MM.1S (cell line): Measurements from ENCODE around the gene WDFY3.

ENCODE experiments used
- DNase-seq: peaks from one replicate; pipeline ENCODE4 v3.0.0-alpha.2; 2015
- H2AFZ ChIP-seq: fragments of 300-600 bp; sonication (generic); 2 replicates; pipeline ENCODE4 v1.6.0; 2016; ENCODE audit warnings: antibody characterized with exemption, low read length
- H3F3A ChIP-seq: fragments of 300-600 bp; sonication (generic); 2 replicates; pipeline ENCODE4 v1.6.1; 2016; ENCODE audit warnings: mild to moderate bottlenecking, antibody characterized with exemption, low read length, moderate library complexity, mixed read lengths; ENCODE audit not compliant: insufficient read depth
- H3K27ac ChIP-seq: fragments of 300-600 bp; sonication (generic); 2 replicates; pipeline ENCODE4 v1.5.1; 2016; ENCODE audit warnings: mild to moderate bottlenecking, low read length
- H3K27me3 ChIP-seq: fragments of 300-600 bp; sonication (generic); replicated peaks from 2 replicates; pipeline ENCODE4 v1.6.0; 2016; ENCODE audit warnings: low read length; ENCODE audit not compliant: insufficient read depth
- H3K36me3 ChIP-seq: fragments of 300-600 bp; sonication (generic); replicated peaks from 2 replicates; pipeline ENCODE4 v1.6.1; 2016; ENCODE audit warnings: mild to moderate bottlenecking, low read length, mixed read lengths; ENCODE audit not compliant: insufficient read depth
- H3K4me1 ChIP-seq: fragments of 300-600 bp; sonication (generic); 2 replicates; pipeline ENCODE4 v1.6.1; 2016; ENCODE audit warnings: low read length, mixed read lengths
- H3K4me2 ChIP-seq: fragments of 300-600 bp; sonication (generic); 2 replicates; pipeline ENCODE4 v1.6.0; 2016; ENCODE audit warnings: low read depth, low read length
- H3K4me3 ChIP-seq: fragments of 300-600 bp; sonication (generic); 2 replicates; pipeline ENCODE4 v1.5.1; 2016; ENCODE audit warnings: low read length, mixed read lengths
- H3K79me2 ChIP-seq: fragments of 300-600 bp; sonication (generic); 2 replicates; pipeline ENCODE4 v1.6.1; 2016; ENCODE audit warnings: mixed run types, low read length, mixed read lengths
- H3K9ac ChIP-seq: fragments of 300-600 bp; sonication (generic); 2 replicates; pipeline ENCODE4 v1.6.1; 2016; ENCODE audit warnings: low read length, mixed read lengths
- H3K9me2 ChIP-seq: fragments of 300-600 bp; sonication (generic); replicated peaks from 2 replicates; pipeline ENCODE4 v1.6.1; 2016; ENCODE audit warnings: mild to moderate bottlenecking, low read length, mixed read lengths; ENCODE audit not compliant: insufficient read depth
- H3K9me3 ChIP-seq: fragments of 300-600 bp; sonication (generic); replicated peaks from 2 replicates; pipeline ENCODE4 v1.6.1; 2016; ENCODE audit warnings: mild to moderate bottlenecking, low read length, mixed read lengths; ENCODE audit not compliant: insufficient read depth
- H4K20me1 ChIP-seq: fragments of 300-600 bp; sonication (generic); 2 replicates; pipeline ENCODE4 v1.6.1; 2016; ENCODE audit warnings: mild to moderate bottlenecking, low read length, moderate library complexity, mixed read lengths; ENCODE audit not compliant: insufficient read depth
- CTCF ChIP-seq: fragments of 300-600 bp; sonication (generic); IDR thresholded peaks from 2 replicates; pipeline ENCODE4 v1.5.1; 2016; ENCODE audit warnings: antibody characterized with exemption, low read length, mixed read lengths
- EZH2 ChIP-seq: fragments of 300-600 bp; sonication (generic); optimal IDR thresholded peaks from 2 replicates; pipeline ENCODE3; 2017; ENCODE audit warnings: low read depth, mild to moderate bottlenecking, antibody characterized with exemption, low read length, mixed read lengths
- EZH2phosphoT487 ChIP-seq: fragments of 300-600 bp; sonication (generic); IDR thresholded peaks from 2 replicates; pipeline ENCODE4 v1.6.1; 2018; ENCODE audit warnings: antibody characterized with exemption, low read length

Gene WDFY3

GRCh38 chr4:84826681-84827080 is 139.8 kb downstream of the WDFY3 start:
- Histone ChIP-seq H3F3A (no peaks in the 10 kb centered on the region), H3K79me2 (no peaks in the 10 kb centered on the region), H3K9me3 (no peaks in the 10 kb centered on the region), H2AFZ (no peak overlapping the region), H3K36me3 (no peaks in the 10 kb centered on the region), H3K27me3 (no peaks in the 10 kb centered on the region), H3K9ac (no peak overlapping the region), H3K27ac (no peak overlapping the region), H3K4me2 (no peak overlapping the region), H4K20me1 (no peaks in the 10 kb centered on the region), H3K4me1 (no peaks in the 10 kb centered on the region), H3K4me3 (no peak overlapping the region), H3K9me2 (no peaks in the 10 kb centered on the region)
- no peak for DNase-seq
- TF ChIP-seq EZH2 (no peak), CTCF (no peak), EZH2phosphoT487 (no peak)

- H3K4me1 ChIP-seq = no peaks in the 10 kb centered on the region
- H3K36me3 ChIP-seq = no peaks in the 10 kb centered on the region
- H3K9me3 ChIP-seq = no peaks in the 10 kb centered on the region
- H3K27me3 ChIP-seq = no peaks in the 10 kb centered on the region
- H3K9me2 ChIP-seq = no peaks in the 10 kb centered on the region
- TF ChIP-seq CTCF (no peak), EZH2 (no peak), EZH2phosphoT487 (no peak)
- no peaks in the 10 kb centered on the region for H4K20me1 ChIP-seq
- no peak overlapping the region for H3K27ac ChIP-seq
- H2AFZ ChIP-seq = no peak overlapping the region
- H3K4me2 ChIP-seq = no peak overlapping the region
- H3F3A ChIP-seq = no peaks in the 10 kb centered on the region
- H3K79me2 ChIP-seq = no peaks in the 10 kb centered on the region
- no peak overlapping the region for H3K4me3 ChIP-seq
- no peak overlapping the region for H3K9ac ChIP-seq
- DNase-seq = no peak
Observed at GRCh38 chr4:84825701-84826341, 140.7 kb downstream of the WDFY3 start.

- no peaks in the 10 kb centered on the region for H3K79me2 ChIP-seq
- H3K4me3 ChIP-seq = no peak overlapping the region
- H3K27me3 ChIP-seq = no peaks in the 10 kb centered on the region
- no peaks in the 10 kb centered on the region for H3K9me2 ChIP-seq
- TF ChIP-seq CTCF (no peak), EZH2phosphoT487 (no peak), EZH2 (no peak)
- no peak overlapping the region for H2AFZ ChIP-seq
- H3K36me3 ChIP-seq = no peaks in the 10 kb centered on the region
- no peak overlapping the region for H3K4me2 ChIP-seq
- H3K9ac ChIP-seq = no peak overlapping the region
- no peaks in the 10 kb centered on the region for H4K20me1 ChIP-seq
- H3F3A ChIP-seq = no peaks in the 10 kb centered on the region
- no peaks in the 10 kb centered on the region for H3K9me3 ChIP-seq
- H3K27ac ChIP-seq = no peak overlapping the region
- no peak for DNase-seq
- no peaks in the 10 kb centered on the region for H3K4me1 ChIP-seq
Observed at GRCh38 chr4:84821064-84821463, 145.4 kb downstream of the WDFY3 start.
